Right lobe of liver (tissue), 6 donors: ENCODE data around the gene FMO3. TPM values are rescaled to one million over a fixed set of nuclear protein-coding genes. Genes with fewer than 3 reads are reported as not detected.

Experiments
- ATAC-seq, 4 donors: fragments of 200-7000 bp; cut with Tn5 transposase; one replicate each; pipeline ENCODE4 v1.9.1; 2020; ENCODE audit warnings: mild to moderate bottlenecking in 4 of 4, moderate library complexity in 4 of 4
- DNase-seq, 3 donors: peaks; one replicate each; pipeline ENCODE4 v3.0.0-alpha.2; 2020
- H3K27ac ChIP-seq, 3 donors: fragments of 200-600 bp; one replicate each; pipeline ENCODE4 v1.8.0; 2022
- H3K27me3 ChIP-seq, 2 donors: fragments of 200-600 bp; one replicate each; pipeline ENCODE4 v1.8.0; 2022
- H3K36me3 ChIP-seq, 4 donors: fragments of 200-600 bp; sonication (generic) in 1 of 4; one replicate each; pipeline versions ENCODE4 v1.5.1 to v1.8.0; 2017 to 2022; ENCODE audit warnings: control low read depth in 1 of 4
- H3K4me1 ChIP-seq, 4 donors: fragments of 200-600 bp; sonication (generic) in 1 of 4; one replicate each; pipeline versions ENCODE4 v1.5.1 to v1.8.0; 2017 to 2022; ENCODE audit warnings: control low read depth in 1 of 4
- H3K4me3 ChIP-seq, 3 donors: fragments of 200-600 bp; one replicate each; pipeline ENCODE4 v1.8.0; 2022
- H3K9me3 ChIP-seq, 4 donors: fragments of 200-600 bp; sonication (generic) in 1 of 4; one replicate each; pipeline versions ENCODE4 v1.5.1 to v1.8.0; 2017 to 2022; ENCODE audit warnings: control low read depth in 1 of 4
- CTCF ChIP-seq, 4 donors: fragments of 200-600 bp in 3 of 4; fragments of 450-650 bp in 1 of 4; IDR thresholded peaks; one replicate each; pipeline versions ENCODE4 v1.5.1 to v1.8.0; 2016 to 2022; ENCODE audit warnings: antibody characterized with exemption in 4 of 4, mild to moderate bottlenecking in 2 of 4
- POLR2A ChIP-seq: fragments of 450-650 bp; IDR thresholded peaks from one replicate; pipeline ENCODE4 v1.6.1; 2017; ENCODE audit warnings: antibody characterized with exemption, mild to moderate bottlenecking
- WGBS: methylation state at CpG from one replicate; pipeline ENCODE4 v1.1.6; 2018; ENCODE audit warnings: low coverage, low lambda C conversion rate; ENCODE audit not compliant: insufficient coverage; ENCODE audit errors: missing lambda C conversion rate; 5-methylcytosine and 5-hydroxymethylcytosine counted together
- intact Hi-C, 2 donors: fragments of 100-400 bp; cut with DNase I; formaldehyde crosslinking; loops; one replicate each; pipeline versions ENCODE4 v1.11.2 to v1.14.1; 2022
- total RNA-seq, 6 experiments: library from RNA; depleted of rRNA in 2 of 6; stranded (reverse); fragments of >200 nt in 2 of 6; fragmentation: NEBNext Ultra II Directional in 3 of 6; extraction: Animal tissue kit (Norgen Biotek cat#: 25700) in 3 of 6; gene quantifications; one replicate each; pipeline versions ENCODE4 v1.1.0 to v1.2.4, GENCODE V29; 2016 to 2023
- donor health status: DM: no; HTN: yes; CAD: no.
- donor health status: DM: no; HTN: no; CAD: no.
- donor health status: DM: no; HTN: no; CAD: no.
- donor health status: DM: no; HTN: yes; CAD: no.
- donor health status: DM: no; HTN: yes; CAD: no.

Gene FMO3
- total RNA-seq, 6 experiments from 2014 or later = 107 to 428 (median 326) TPM

DNA sequence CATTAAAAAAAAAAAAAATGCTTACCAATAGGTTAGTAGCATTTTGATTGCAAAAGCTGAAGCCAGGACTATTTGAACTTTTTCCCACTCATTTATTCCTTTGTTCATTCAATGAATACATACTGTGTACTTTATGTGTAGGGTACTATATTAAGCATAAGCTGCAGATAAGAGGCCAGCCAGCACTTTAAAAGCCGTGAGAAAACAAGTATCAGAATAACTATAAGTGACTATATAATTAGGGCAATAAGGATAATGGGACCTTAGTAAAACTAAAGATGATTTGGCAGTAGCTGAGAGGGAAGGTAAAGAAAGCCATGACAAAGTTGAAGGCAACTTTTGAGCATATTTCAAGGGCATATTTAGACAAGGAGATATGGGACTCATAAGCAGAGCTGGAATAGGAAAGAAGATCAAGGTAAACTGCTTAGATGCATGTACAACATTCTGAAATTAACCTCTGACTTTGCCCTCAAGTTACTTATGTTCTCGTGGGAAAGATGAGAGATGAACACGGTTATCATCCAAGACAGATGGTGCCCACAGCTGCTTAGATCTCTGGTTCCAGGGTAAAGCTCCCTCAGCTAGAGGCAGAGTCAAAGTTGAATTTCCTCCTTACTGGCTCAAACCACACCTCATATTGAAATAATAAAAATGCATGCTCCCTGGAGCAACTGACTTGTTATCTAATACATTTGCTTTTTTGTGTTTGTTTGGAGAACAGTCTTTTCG, 50.4 kb downstream of the FMO3 start:
- Histone ChIP-seq H3K4me3 (no peak overlapping the region), H3K9me3 (no peaks in the 10 kb centered on the region), H3K36me3 (no peaks in the 10 kb centered on the region), H3K4me1 (peaks cover 0 to 32% (median 15%) of the 10 kb centered on the region in 4 donors), H3K27me3 (no peaks in the 10 kb centered on the region), H3K27ac (peak overlapping the region; percentile 82 to 95 (median 90))
- TF ChIP-seq POLR2A = no peak
- no peak for TF ChIP-seq CTCF (IDR thresholded peaks at IDR 0.05)
- intact Hi-C loops = no loop called here
- 39% methylated on average over 4 of the region's 4 CpGs for WGBS
- ATAC-seq = peak in 2 of 4 donors; percentile 1 to 8
- no peak for DNase-seq

DNA sequence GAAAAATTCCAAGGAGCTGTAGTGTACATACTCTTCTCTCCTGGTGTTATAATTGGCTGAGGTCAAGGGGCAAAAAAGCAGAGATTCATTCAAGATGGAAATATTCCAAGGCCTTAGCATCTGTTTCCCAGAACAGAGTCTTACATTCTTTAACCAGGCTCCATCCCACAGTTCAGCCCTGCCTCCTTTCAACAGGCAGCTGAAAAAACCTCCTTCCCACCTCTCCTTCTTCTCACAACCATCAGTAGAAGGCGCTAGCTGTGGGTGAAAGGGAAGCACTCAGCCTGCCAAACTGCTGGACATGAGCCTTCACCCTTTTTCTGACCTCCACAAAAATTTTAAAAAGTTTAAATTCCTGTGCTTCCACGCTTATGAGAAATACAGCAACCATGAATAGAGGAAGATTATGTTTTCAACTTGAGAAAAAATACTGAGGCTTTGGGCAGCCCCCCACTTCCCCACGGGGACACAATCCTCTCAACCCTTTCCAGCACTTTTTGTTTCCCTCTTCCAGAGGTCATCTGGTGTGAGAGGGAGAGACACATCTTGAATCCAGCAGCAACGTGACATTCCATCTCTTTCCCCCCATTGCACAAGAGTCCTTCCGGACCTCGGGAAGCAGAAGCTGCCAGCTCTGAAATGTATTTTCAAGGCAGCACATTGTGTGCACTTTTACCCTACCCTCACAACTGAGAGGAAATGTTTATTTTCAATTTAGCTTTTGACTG, 51.1 kb downstream of the FMO3 start:
- WGBS = 4% methylated on average over 6 of the region's 6 CpGs
- intact Hi-C loops = no loop called here
- peaks cover 0 to 32% (median 15%) of the 10 kb centered on the region in 4 donors for H3K4me1 ChIP-seq
- peak; percentile 75 to 90 (median 80) for ATAC-seq
- H3K4me3 ChIP-seq = peak overlapping the region in 1 of 3 donors; percentile 14
- H3K36me3 ChIP-seq = no peaks in the 10 kb centered on the region
- no peaks in the 10 kb centered on the region for H3K9me3 ChIP-seq
- peak in 3 of 4 donors; percentile 19 to 30 (median 22) for TF ChIP-seq CTCF (IDR thresholded peaks at IDR 0.05)
- no peak for TF ChIP-seq POLR2A
- DNase-seq = peak in 2 of 3 donors; percentile 54 to 77
- H3K27me3 ChIP-seq = no peaks in the 10 kb centered on the region
- H3K27ac ChIP-seq = peak overlapping the region; percentile 82 to 95 (median 90)

GRCh38 chr1:171142416-171143385, 52.0 kb downstream of the FMO3 start:
- H3K27ac ChIP-seq = peak overlapping the region; percentile 82 to 95 (median 90)
- intact Hi-C loops = no loop called here
- peak overlapping the region in 2 of 3 donors; percentile 14 to 30 for H3K4me3 ChIP-seq
- H3K9me3 ChIP-seq = no peaks in the 10 kb centered on the region
- DNase-seq = peak in 1 of 3 donors; percentile 60
- no peaks in the 10 kb centered on the region for H3K36me3 ChIP-seq
- peak; percentile 69 to 82 (median 78) for ATAC-seq
- no peaks in the 10 kb centered on the region for H3K27me3 ChIP-seq
- WGBS = 5% methylated on average over 8 of the region's 8 CpGs
- peaks cover 0 to 32% (median 15%) of the 10 kb centered on the region in 4 donors for H3K4me1 ChIP-seq
- TF ChIP-seq CTCF (IDR thresholded peaks at IDR 0.05) = no peak
- no peak for TF ChIP-seq POLR2A

DNA sequence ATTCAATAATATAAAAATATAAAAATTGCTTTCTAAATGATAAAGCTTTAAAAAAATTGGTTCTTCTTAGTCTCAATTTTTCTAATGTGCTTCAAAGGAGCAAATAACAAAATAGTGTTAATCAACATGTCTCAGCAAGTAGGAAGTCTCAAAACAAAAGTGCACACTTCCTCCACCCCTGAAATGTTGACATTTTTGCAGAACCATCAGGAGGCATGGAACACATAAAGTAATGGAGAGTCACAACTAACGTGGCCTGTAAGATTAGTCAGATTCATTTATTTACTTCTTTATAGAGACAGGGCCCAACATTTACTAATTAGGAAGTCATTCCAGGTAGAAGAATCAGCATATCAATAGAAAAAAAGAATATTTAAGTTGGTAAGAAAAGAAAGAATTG, 59.5 kb downstream of the FMO3 start:
- intact Hi-C loops = no loop called here
- H3K36me3 ChIP-seq = no peaks in the 10 kb centered on the region
- no peak for TF ChIP-seq POLR2A
- no peak for TF ChIP-seq CTCF (IDR thresholded peaks at IDR 0.05)
- no peak overlapping the region for H3K27ac ChIP-seq
- H3K4me3 ChIP-seq = no peak overlapping the region
- WGBS = 67% methylated on average over 1 of the region's 1 CpG
- no peak for DNase-seq
- no peaks in the 10 kb centered on the region for H3K27me3 ChIP-seq
- H3K4me1 ChIP-seq = no peaks in the 10 kb centered on the region
- ATAC-seq = no peak
- H3K9me3 ChIP-seq = no peaks in the 10 kb centered on the region
